Left colon (tissue), 2 donors: Measurements from ENCODE around the gene TMEM106C. TPM values are rescaled to one million over a fixed set of nuclear protein-coding genes. Genes with fewer than 3 reads are reported as not detected.

Experiments
- total RNA-seq, 2 donors: library from RNA; stranded (reverse); fragmentation: NEBNext Ultra II Directional; extraction: Animal tissue kit (Norgen Biotek cat#: 25700); gene quantifications; one replicate each; pipeline ENCODE4 v1.2.1, GENCODE V29; 2021
- donor health status: DM: no; HTN: no; CAD: no.
- donor health status: DM: yes; HTN: yes; CAD: no.

Gene TMEM106C
- total RNA-seq, 2 donors from 2014 or later: 166 to 180 TPM

Other genes with a start within 250 kb of the TMEM106C start
- not detected for gene ENDOU, start 238.1 kb upstream of the TMEM106C start, total RNA-seq
- 1 to 10 TPM; 8.5 to 9.7 TPM for gene RAPGEF3, start 204.7 kb upstream of the TMEM106C start, total RNA-seq
- 10 to 100 TPM; 18.1 to 18.9 TPM for gene SLC48A1, start 190.4 kb upstream of the TMEM106C start, total RNA-seq
- 10 to 100 TPM; 21.6 to 25.6 TPM for gene HDAC7, start 143.7 kb upstream of the TMEM106C start, total RNA-seq
- 100 to 1,000 TPM; 143 to 154 TPM for gene VDR, start 58.6 kb upstream of the TMEM106C start, total RNA-seq
- 1 to 10 TPM in 1 of 2 donors, under 1 TPM in 1; 0.95 to 1.2 TPM for gene COL2A1, start 40.9 kb downstream of the TMEM106C start, total RNA-seq
- 10 to 100 TPM; 12.1 to 14.4 TPM for gene SENP1, start 142.5 kb downstream of the TMEM106C start, total RNA-seq
- gene PFKM, start 155.8 kb downstream of the TMEM106C start, total RNA-seq: 10 to 100 TPM; 48.1 to 49.6 TPM
- gene ASB8, start 193.9 kb downstream of the TMEM106C start, total RNA-seq: 10 to 100 TPM; 47.9 to 49.0 TPM
- gene CCDC184, start 220.0 kb downstream of the TMEM106C start, total RNA-seq: under 1 TPM; 0.15 to 0.50 TPM
- gene OR10AD1, start 239.7 kb downstream of the TMEM106C start, total RNA-seq: not detected